IMR-90 (cell line): ENCODE data around the gene DOCK2. TPM values are rescaled to one million over a fixed set of nuclear protein-coding genes. Genes with fewer than 3 reads are reported as not detected.

ENCODE experiments used
- ATAC-seq: fragments of 200-7000 bp; cut with Tn5 transposase; 2 replicates; pipeline ENCODE4 v1.9.1; 2020; ENCODE audit warnings: low read depth, mild to moderate bottlenecking, moderate library complexity
- BruUV-seq: library from RNA; stranded (reverse); fragments of 400-500 nt; replicated peaks from 2 replicates; lab custom pipeline; 2021; lab: Mats Ljungman, UMichigan
- CTCF ChIA-PET: fragments of 300-600 bp; formaldehyde crosslinking; extraction: SDS; loops from one replicate; lab custom pipeline; 2021; ENCODE audit warnings: antibody characterized with exemption; lab: Yijun Ruan, JAX
- POLR2A ChIA-PET: fragments of 300-600 bp; sonication (Branson Sonifier 250); formaldehyde crosslinking; loops from one replicate; lab custom pipeline; 2022; ENCODE audit warnings: antibody characterized with exemption; ENCODE audit not compliant: unreplicated experiment; lab: Charles Lee
- DNase-seq: peaks from one replicate; pipeline ENCODE4 v3.0.0; 2013
- H2AFZ ChIP-seq: replicated peaks from 2 replicates; pipeline ENCODE3; 2013; ENCODE audit warnings: low read length, mild to moderate bottlenecking; ENCODE audit not compliant: poor library complexity
- H2AK5ac ChIP-seq: 2 replicates; pipeline ENCODE4 v1.6.1; 2013; ENCODE audit warnings: low read depth, low read length, inconsistent platforms
- H2AK9ac ChIP-seq: replicated peaks from 2 replicates; pipeline ENCODE3; 2013; ENCODE audit warnings: mild to moderate bottlenecking, low read depth, low read length, moderate library complexity; ENCODE audit not compliant: poor library complexity
- H2BK120ac ChIP-seq: 2 replicates; pipeline ENCODE4 v1.6.1; 2013; ENCODE audit warnings: low read depth, low read length, inconsistent platforms
- H2BK15ac ChIP-seq: 3 replicates; pipeline ENCODE4 v1.6.1; 2013; ENCODE audit warnings: low read depth, low read length, inconsistent platforms
- H2BK20ac ChIP-seq: 2 replicates; pipeline ENCODE4 v1.6.1; 2013; ENCODE audit warnings: low read depth, mild to moderate bottlenecking, inconsistent platforms, low read length, moderate library complexity
- H2BK5ac ChIP-seq: 2 replicates; pipeline ENCODE4 v1.6.1; 2013; ENCODE audit warnings: mild to moderate bottlenecking, low read depth, low read length, inconsistent platforms; ENCODE audit not compliant: poor library complexity, severe bottlenecking
- H3K14ac ChIP-seq: replicated peaks from 2 replicates; pipeline ENCODE4 v1.6.1; 2013; ENCODE audit warnings: low read depth, low read length, inconsistent platforms
- H3K18ac ChIP-seq: 2 replicates; pipeline ENCODE4 v1.6.1; 2013; ENCODE audit warnings: low read depth, low read length, control low read depth
- H3K23ac ChIP-seq: 2 replicates; pipeline ENCODE4 v1.6.1; 2013; ENCODE audit warnings: low read depth, low read length, inconsistent platforms
- H3K27ac ChIP-seq: 2 replicates; pipeline ENCODE4 v1.5.1; 2013; ENCODE audit warnings: mild to moderate bottlenecking, control low read depth, low read length; ENCODE audit not compliant: insufficient read depth
- H3K27me3 ChIP-seq: 2 replicates; pipeline ENCODE4 v1.6.1; 2013; ENCODE audit warnings: low read length; ENCODE audit not compliant: control insufficient read depth, insufficient read depth
- H3K36me3 ChIP-seq: 2 replicates; pipeline ENCODE4 v1.6.1; 2013; ENCODE audit warnings: low read length, mixed read lengths; ENCODE audit not compliant: control insufficient read depth, insufficient read depth
- H3K4ac ChIP-seq: 2 replicates; pipeline ENCODE4 v1.6.1; 2013; ENCODE audit warnings: low read depth, low read length, inconsistent platforms
- H3K4me1 ChIP-seq: 2 replicates; pipeline ENCODE4 v1.6.1; 2013; ENCODE audit warnings: low read length, mixed read lengths; ENCODE audit not compliant: control insufficient read depth, insufficient read depth
- H3K4me2 ChIP-seq: 2 replicates; pipeline ENCODE4 v1.6.1; 2013; ENCODE audit warnings: low read depth, mild to moderate bottlenecking, control low read depth, low read length, moderate library complexity
- H3K4me3 ChIP-seq: 2 replicates; pipeline ENCODE4 v1.5.1; 2013; ENCODE audit warnings: low read depth, mild to moderate bottlenecking, control low read depth, low read length, moderate library complexity; ENCODE audit not compliant: insufficient read depth
- H3K56ac ChIP-seq: 2 replicates; pipeline ENCODE4 v1.6.1; 2013; ENCODE audit warnings: low read length, inconsistent platforms; ENCODE audit not compliant: insufficient read depth; ENCODE audit errors: extremely low read depth
- H3K79me1 ChIP-seq, 2 experiments: 2 replicates each; pipeline ENCODE4 v1.6.1; 2013; ENCODE audit warnings: low read length in 2 of 2, inconsistent platforms in 1 of 2, low read depth in 1 of 2
- H3K9ac ChIP-seq: 2 replicates; pipeline ENCODE4 v1.6.1; 2013; ENCODE audit warnings: low read depth, low read length, control low read depth
- H3K9me1 ChIP-seq: 2 replicates; pipeline ENCODE4 v1.6.1; 2013; ENCODE audit warnings: low read length, inconsistent platforms; ENCODE audit not compliant: insufficient read depth
- H3K9me3 ChIP-seq: 2 replicates; pipeline ENCODE4 v1.6.1; 2013; ENCODE audit warnings: low read length; ENCODE audit not compliant: control insufficient read depth, insufficient read depth
- H4K20me1 ChIP-seq: 2 replicates; pipeline ENCODE4 v1.6.1; 2013; ENCODE audit warnings: low read length, inconsistent platforms; ENCODE audit not compliant: insufficient read depth
- H4K5ac ChIP-seq: 2 replicates; pipeline ENCODE4 v1.6.1; 2013; ENCODE audit warnings: mild to moderate bottlenecking, low read depth, low read length, control low read depth
- H4K8ac ChIP-seq, 2 experiments: 2 replicates each; pipeline ENCODE4 v1.6.1; 2013; ENCODE audit warnings: low read depth in 2 of 2, low read length in 2 of 2, control low read depth in 1 of 2, inconsistent platforms in 1 of 2
- H4K91ac ChIP-seq: 2 replicates; pipeline ENCODE4 v1.6.1; 2013; ENCODE audit warnings: low read depth, low read length, inconsistent platforms; ENCODE audit not compliant: insufficient read depth
- BHLHE40 ChIP-seq: fragments of 150-350 bp; IDR thresholded peaks from 2 replicates; pipeline ENCODE4 v1.6.1; 2016; ENCODE audit warnings: mild to moderate bottlenecking, low read depth, low read length
- CEBPB ChIP-seq: IDR thresholded peaks from 2 replicates; pipeline ENCODE4 v1.6.1; 2012; ENCODE audit warnings: low read depth, low read length, improper control_type of control experiment
- CHD1 ChIP-seq: IDR thresholded peaks from 2 replicates; pipeline ENCODE4 v1.6.1; 2012; ENCODE audit warnings: low read depth, low read length, improper control_type of control experiment
- CTCF ChIP-seq: conservative IDR thresholded peaks from 2 replicates; pipeline ENCODE4 v1.5.1; 2012; ENCODE audit warnings: mild to moderate bottlenecking, low read depth, low read length, improper control_type of control experiment
- ELK1 ChIP-seq: fragments of 150-350 bp; IDR thresholded peaks from 2 replicates; pipeline ENCODE4 v1.6.1; 2016; ENCODE audit warnings: low read depth, mild to moderate bottlenecking, low read length, moderate library complexity, borderline replicate concordance
- FOS ChIP-seq: fragments of 150-350 bp; IDR thresholded peaks from 2 replicates; pipeline ENCODE4 v1.6.1; 2016; ENCODE audit warnings: low read depth, low read length
- MAFK ChIP-seq: IDR thresholded peaks from 2 replicates; pipeline ENCODE4 v1.6.1; 2012; ENCODE audit warnings: low read depth, low read length, improper control_type of control experiment
- MAZ ChIP-seq: IDR thresholded peaks from 2 replicates; pipeline ENCODE4 v1.6.1; 2012; ENCODE audit warnings: low read depth, mild to moderate bottlenecking, low read length, improper control_type of control experiment, moderate library complexity, borderline replicate concordance
- MXI1 ChIP-seq: IDR thresholded peaks from 2 replicates; pipeline ENCODE4 v1.6.1; 2012; ENCODE audit warnings: low read depth, mild to moderate bottlenecking, low read length, moderate library complexity, borderline replicate concordance
- NFE2L2 ChIP-seq: fragments of 150-350 bp; IDR thresholded peaks from 2 replicates; pipeline ENCODE4 v1.6.1; 2016; ENCODE audit warnings: low read depth, mild to moderate bottlenecking, low read length
- POLR2A ChIP-seq: IDR thresholded peaks from 2 replicates; pipeline ENCODE4 v1.6.1; 2012; ENCODE audit warnings: mild to moderate bottlenecking, low read depth, low read length
- RAD21 ChIP-seq: IDR thresholded peaks from 2 replicates; pipeline ENCODE4 v1.6.1; 2012; ENCODE audit warnings: low read length, improper control_type of control experiment
- RCOR1 ChIP-seq: IDR thresholded peaks from 2 replicates; pipeline ENCODE4 v1.6.1; 2012; ENCODE audit warnings: mild to moderate bottlenecking, low read length, improper control_type of control experiment; ENCODE audit not compliant: insufficient replicate concordance
- RFX5 ChIP-seq: IDR thresholded peaks from 2 replicates; pipeline ENCODE4 v1.8.0; 2012; ENCODE audit warnings: low read depth, mild to moderate bottlenecking, low read length, moderate library complexity
- SMC3 ChIP-seq: fragments of 150-350 bp; IDR thresholded peaks from 2 replicates; pipeline ENCODE4 v1.6.1; 2016; ENCODE audit warnings: low read depth, mild to moderate bottlenecking, antibody characterized with exemption, low read length, moderate library complexity
- USF2 ChIP-seq: fragments of 150-350 bp; IDR thresholded peaks from 2 replicates; pipeline ENCODE4 v1.6.1; 2017; ENCODE audit warnings: mild to moderate bottlenecking, antibody characterized with exemption, low read length, low read depth
- WGBS, 2 experiments: methylation state at CpG; one replicate each; pipeline versions ENCODE4 v1.1.5 to v1.1.7; 2013; ENCODE audit warnings: missing lambda C conversion rate in 2 of 2; ENCODE audit not compliant: insufficient read length in 1 of 2; ENCODE audit errors: extremely low coverage in 2 of 2; 5-methylcytosine and 5-hydroxymethylcytosine counted together
- dilution Hi-C: fragments of 300-500 bp; cut with HindIII; formaldehyde crosslinking; loops from one replicate; pipeline ENCODE4 v1.14.3; 2018; ENCODE audit warnings: low sequenced_read_pairs; ENCODE audit not compliant: unreplicated experiment
- in situ Hi-C: fragments of 300-500 bp; cut with MboI; formaldehyde crosslinking; loops from 3 replicates; pipeline ENCODE4 v1.14.3; 2019; ENCODE audit warnings: low sequenced_read_pairs, inconsistent platforms, mixed read lengths
- intact Hi-C: fragments of 100-400 bp; cut with micrococcal nuclease; formaldehyde crosslinking; loops from 2 replicates; pipeline ENCODE4 v1.10.0; 2022
- polyA plus RNA-seq, 3 experiments: library from polyadenylated mRNA; depleted of rRNA; stranded (reverse); fragments of >200 nt; gene quantifications; 2 replicates each; pipeline ENCODE4 v1.2.3, GENCODE V29; 2012; ENCODE audit warnings: low replicate concordance in 1 of 3
- total RNA-seq: library from RNA; depleted of rRNA; stranded (reverse); fragments of >200 nt; gene quantifications from 2 replicates; pipeline ENCODE4 v1.2.3, GENCODE V29; 2012

Gene DOCK2
- total and polyA plus RNA-seq, 2 of the 4 experiments (the other 2 are of a cell fraction), result 0.72 to 3.0 TPM

GRCh38 chr5:170012622-170013021 is 375.5 kb downstream of the DOCK2 start:
- Histone ChIP-seq H3K9me3 (no peaks in the 10 kb centered on the region), H3K27me3 (peaks cover 11% of the 10 kb centered on the region), H3K9me1 (no peaks in the 10 kb centered on the region), H2AK9ac (no peak overlapping the region), H4K91ac (no peak overlapping the region), H2BK20ac (no peak overlapping the region), H3K56ac (no peak overlapping the region), H3K18ac (no peak overlapping the region), H2AK5ac (no peak overlapping the region), H3K36me3 (no peaks in the 10 kb centered on the region), H3K79me1 (no peaks in the 10 kb centered on the region), H3K4me2 (no peak overlapping the region), H3K4me1 (no peaks in the 10 kb centered on the region), H4K8ac (no peak overlapping the region), H2AFZ (no peak overlapping the region), H2BK5ac (no peak overlapping the region), H2BK15ac (no peak overlapping the region), H3K4me3 (no peak overlapping the region), H3K14ac (no peak overlapping the region), H4K20me1 (no peaks in the 10 kb centered on the region), H3K4ac (no peak overlapping the region), H2BK120ac (no peak overlapping the region), H3K27ac (no peak overlapping the region), H4K5ac (no peak overlapping the region), H3K9ac (no peak overlapping the region), H3K23ac (no peak overlapping the region)
- intact Hi-C loops, result no loop called here
- DNase-seq (no peak), ATAC-seq (no peak)
- BruUV-seq, result no TSS peak
- in situ Hi-C loops, result no loop called here
- 100% methylated on average over 1 of the region's 11 CpGs; no CpG with 5 or more reads in 1 of the 2 experiments for WGBS, 2 experiments
- POLR2A ChIA-PET, result no interaction called here
- dilution Hi-C loops, result no loop called here
- no peak for TF ChIP-seq CEBPB
- TF ChIP-seq BHLHE40, result no peak
- no peak for TF ChIP-seq USF2
- no peak for TF ChIP-seq MAZ
- TF ChIP-seq NFE2L2, result no peak
- no peak for TF ChIP-seq MAFK
- TF ChIP-seq ELK1, result no peak
- TF ChIP-seq POLR2A, result no peak
- no peak for TF ChIP-seq MXI1
- TF ChIP-seq RAD21, result no peak
- TF ChIP-seq RFX5, result no peak
- TF ChIP-seq CTCF, result no peak
- no peak for TF ChIP-seq SMC3
- no peak for TF ChIP-seq RCOR1
- TF ChIP-seq CHD1, result no peak
- no peak for TF ChIP-seq FOS
- CTCF ChIA-PET, result interaction anchor here (1.3 kb wide), 1 partner anchor 32 kb away, joined by 3 read pairs; no protein-coding TSS in a partner anchor
